GM21717 (cell line): ENCODE measurements around the gene SLC66A3.
"Not testable (repeated sequence)": the region's sequence is repeated elsewhere in the genome, so short reads cannot be mapped to it uniquely, and the experiment has no call there.

ENCODE experiments used
- ATAC-seq: cut with Tn5 transposase; IDR thresholded peaks from one replicate; pipeline ENCODE4 v1.9.1; 2021; ENCODE audit warnings: mild to moderate bottlenecking, moderate library complexity; ENCODE audit not compliant: unreplicated experiment

The SLC66A3 gene

GRCh38 chr2:11160731-11161455 is 5.6 kb downstream of the SLC66A3 start:
- peak; percentile 71 for ATAC-seq

GRCh38 chr2:11161747-11162146 is 6.5 kb downstream of the SLC66A3 start:
- ATAC-seq: no peak

GRCh38 chr2:11163439-11164317 is 8.4 kb downstream of the SLC66A3 start:
- no peak for ATAC-seq

DNA sequence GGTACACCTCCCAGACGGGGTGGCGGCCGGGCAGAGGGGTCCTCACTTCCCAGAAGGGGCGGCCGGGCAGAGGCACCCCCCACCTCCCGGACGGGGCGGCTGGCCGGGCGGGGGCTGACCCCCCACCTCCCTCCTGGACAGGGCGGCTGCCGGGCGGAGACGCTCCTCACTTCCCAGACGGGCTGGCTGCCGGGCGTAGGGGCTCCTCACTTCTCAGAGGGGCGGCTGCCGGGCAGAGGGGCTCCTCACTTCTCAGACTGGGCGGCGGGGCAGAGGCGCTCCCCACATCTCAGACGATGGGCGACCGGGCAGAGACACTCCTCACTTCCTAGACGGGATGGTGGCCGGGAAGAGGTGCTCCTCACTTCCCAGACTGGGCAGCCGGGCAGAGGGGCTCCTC is 9.8 kb downstream of the SLC66A3 start:
- not testable (repeated sequence) for ATAC-seq

GRCh38 chr2:11166476-11166875 is 11.2 kb downstream of the SLC66A3 start:
- ATAC-seq: no peak

GRCh38 chr2:11168488-11168887 is 13.2 kb downstream of the SLC66A3 start:
- no peak for ATAC-seq

- no peak for ATAC-seq
Measured at GRCh38 chr2:11169333-11169732, 14.1 kb downstream of the SLC66A3 start.

DNA sequence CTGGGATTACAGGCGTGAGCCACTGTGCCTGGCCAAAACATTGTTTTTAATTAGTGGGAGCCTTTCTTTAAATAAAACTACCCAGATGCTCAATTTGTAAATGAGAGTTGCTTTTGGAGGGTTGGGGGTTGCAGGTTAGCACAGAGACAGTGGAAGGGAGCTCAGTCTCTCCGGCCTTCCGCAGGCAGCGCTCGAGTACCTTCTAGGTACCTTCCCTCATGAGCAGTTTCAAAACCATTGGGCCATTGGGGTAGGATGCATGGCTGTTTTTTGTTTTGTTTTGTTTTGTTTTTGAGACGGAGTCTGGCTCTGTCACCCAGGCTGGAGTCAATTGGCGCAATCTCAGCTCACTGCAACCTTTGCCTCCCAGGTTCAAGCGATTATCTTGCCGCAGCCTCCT is 19.0 kb downstream of the SLC66A3 start:
- ATAC-seq: no peak

DNA sequence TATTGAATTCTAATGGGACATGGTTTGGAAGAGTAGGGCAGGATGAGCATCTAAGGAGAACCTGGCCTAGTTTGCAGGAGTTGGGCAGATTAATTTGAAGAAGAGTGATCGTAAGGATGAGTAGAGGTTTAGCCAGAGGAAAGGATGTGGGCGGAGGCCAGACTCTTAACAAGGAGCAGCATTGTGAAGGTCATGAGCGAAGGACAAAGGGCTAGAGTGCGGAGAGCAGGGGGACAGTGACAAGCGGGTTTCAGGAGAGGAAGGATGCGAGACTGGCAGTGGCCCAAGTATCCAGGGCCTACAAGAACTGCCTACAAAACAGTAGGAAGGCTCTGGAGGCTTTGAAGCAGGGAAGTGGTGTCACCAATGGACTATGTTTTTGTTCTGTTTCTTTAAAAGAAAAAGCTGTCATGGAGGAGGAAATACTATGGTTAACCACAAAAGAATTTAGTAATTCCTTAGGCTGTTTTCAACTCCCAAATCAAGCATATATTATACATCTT is 20.1 kb downstream of the SLC66A3 start:
- no peak for ATAC-seq

DNA sequence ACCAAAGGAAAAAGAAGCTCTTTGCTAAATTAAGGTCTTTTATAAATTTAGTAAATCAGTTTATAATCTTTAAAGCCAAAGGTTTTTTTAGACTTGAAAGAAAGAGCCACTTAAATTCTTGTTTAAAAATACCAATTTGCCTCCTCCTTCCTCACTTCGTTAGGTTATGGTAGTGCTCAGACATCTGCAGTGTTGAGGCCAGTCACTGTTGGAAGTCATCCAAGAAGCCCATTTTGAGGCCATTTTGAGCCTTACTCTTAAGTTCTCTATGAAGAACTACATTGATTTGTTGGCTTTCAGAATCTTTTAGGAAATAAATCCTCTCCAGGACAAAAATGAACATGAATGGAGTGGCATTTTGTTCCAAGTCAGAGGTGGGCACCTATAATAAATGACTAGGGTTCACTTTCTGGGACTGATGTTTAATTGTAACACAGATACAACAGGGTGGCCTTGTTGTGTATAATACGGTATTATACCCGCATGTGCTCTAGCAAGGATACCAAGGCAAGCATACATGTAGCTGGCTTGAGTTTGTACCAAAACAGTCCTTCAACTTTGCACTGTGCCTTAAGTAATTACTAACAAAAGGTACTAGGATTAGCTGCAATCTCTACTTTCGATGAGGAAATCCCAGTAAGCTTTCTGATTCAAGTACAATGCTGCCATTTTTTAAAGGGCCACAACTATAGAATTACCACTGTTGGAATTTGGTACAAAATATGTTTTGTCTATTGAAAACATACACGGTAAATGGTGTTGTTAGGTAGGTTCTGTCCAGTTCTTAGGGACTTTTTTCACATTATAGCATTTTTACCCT is 22.8 kb downstream of the SLC66A3 start:
- ATAC-seq: no peak

GRCh38 chr2:11179196-11179595 is 23.9 kb downstream of the SLC66A3 start:
- ATAC-seq: no peak

GRCh38 chr2:11179899-11180298 is 24.6 kb downstream of the SLC66A3 start:
- no peak for ATAC-seq

DNA sequence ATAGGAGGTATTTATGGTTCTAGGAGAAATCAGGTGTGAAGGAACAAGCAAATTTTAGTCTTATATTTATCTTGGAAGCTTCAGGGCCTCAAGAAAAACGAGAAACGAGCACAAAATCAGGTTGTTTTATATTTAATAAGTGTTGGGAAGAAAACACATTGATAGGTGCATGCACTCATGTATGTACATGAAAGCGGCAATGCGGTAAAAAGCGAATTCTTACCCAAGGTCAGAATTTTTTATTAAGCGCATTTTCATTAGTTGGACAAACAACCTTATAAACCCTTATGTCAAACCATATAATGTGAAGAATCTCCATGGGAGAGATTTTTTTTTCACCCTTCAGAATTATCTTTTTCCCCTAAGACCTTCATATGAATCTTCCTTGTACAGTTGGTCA is 25.4 kb downstream of the SLC66A3 start:
- no peak for ATAC-seq

GRCh38 chr2:11182951-11183350 is 27.7 kb downstream of the SLC66A3 start:
- no peak for ATAC-seq

GRCh38 chr2:11186145-11186544 is 30.9 kb downstream of the SLC66A3 start:
- ATAC-seq: no peak

DNA sequence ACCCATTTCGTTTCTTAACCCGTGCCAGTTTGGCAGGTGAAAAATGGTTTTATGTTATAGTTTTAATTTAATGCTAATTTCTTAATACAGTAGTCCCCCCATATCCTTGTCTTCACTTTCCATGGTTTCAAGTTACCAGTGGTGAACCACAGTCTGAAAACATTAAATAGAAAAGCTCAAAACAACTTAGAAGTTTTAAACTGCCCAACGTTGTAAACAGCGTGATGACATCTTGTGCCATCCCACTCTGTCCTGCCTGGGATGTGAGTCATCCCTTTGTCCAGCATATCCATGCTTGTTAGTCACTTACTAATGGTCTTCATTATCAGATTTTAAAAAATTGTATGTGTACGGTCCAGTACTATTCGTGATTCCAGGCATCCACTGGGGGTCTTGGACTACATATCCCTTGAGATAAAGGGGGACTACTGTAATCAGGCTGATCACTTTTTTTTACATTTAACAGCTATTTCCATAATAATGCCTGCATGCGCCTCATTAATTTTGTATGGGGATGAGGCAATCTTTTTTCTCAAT is 31.9 kb downstream of the SLC66A3 start:
- no peak for ATAC-seq

- ATAC-seq: no peak
Measured at GRCh38 chr2:11187731-11188130, 32.5 kb downstream of the SLC66A3 start.

GRCh38 chr2:11196246-11196645 is 41.0 kb downstream of the SLC66A3 start:
- ATAC-seq: no peak

GRCh38 chr2:11200651-11201050 is 45.4 kb downstream of the SLC66A3 start:
- no peak for ATAC-seq

- ATAC-seq: no peak
Measured at GRCh38 chr2:11201969-11202368, 46.7 kb downstream of the SLC66A3 start.

GRCh38 chr2:11203480-11203879 is 48.2 kb downstream of the SLC66A3 start:
- ATAC-seq: peak; percentile 68
